Camera-type eye (tissue), 1 donor: ENCODE measurements around the gene PPA2. TPM values are rescaled to one million over a fixed set of nuclear protein-coding genes. Genes with fewer than 3 reads are reported as not detected.

Source experiments
- total RNA-seq: library from RNA; depleted of rRNA; stranded (reverse); fragments of >200 nt; gene quantifications from one replicate; pipeline ENCODE4 v1.2.3, GENCODE V29; 2014

The PPA2 gene
- 112 TPM for total RNA-seq

DNA sequence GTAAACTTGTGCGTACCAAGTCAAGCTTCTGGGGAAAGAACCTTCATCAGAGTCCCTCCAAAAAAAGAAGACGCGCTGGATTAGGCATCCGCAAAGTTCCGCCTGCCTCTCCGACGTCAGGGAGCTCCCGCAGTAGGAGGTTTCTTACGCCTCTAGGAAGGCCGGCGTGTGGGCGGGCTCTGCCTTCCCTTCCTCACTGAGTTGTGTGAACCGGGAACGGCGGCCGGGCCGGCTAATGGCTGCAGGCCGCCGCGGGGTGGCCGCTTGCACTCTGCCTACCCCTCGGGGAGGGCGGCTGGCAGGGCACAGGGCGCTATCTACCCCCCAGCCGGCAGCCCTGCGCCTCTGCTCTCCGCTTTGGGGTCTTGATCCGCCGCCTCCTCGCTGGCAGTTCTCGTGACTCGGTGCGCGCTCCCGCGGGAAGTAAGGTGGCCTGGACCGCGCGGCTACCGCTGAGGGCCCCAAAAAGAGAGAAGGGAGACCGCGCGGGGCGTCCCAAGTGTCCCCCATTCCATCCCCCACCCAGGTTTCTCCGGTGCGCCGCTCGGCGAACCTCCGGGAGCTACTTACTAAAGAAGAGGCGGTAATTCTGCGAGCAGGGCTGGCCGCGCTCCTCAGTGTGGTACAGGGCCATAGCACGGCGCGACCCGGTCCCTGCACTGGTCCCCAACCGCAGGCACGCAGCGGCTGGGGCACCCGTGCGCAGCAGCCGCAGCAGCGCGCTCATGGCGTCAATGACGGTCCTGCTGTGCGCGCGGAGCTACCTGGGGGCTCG, at the start of gene PPA2:
Gene PPA2 (minus strand): TSS at position 739 of the 775 bp plus-strand sequence. CDS start 12 bp downstream, at position 727.

Other genes starting within 250 kb of the PPA2 start
- gene ARHGEF38, start 78.6 kb upstream of the PPA2 start, total RNA-seq: 0.55 TPM
- gene INTS12, start 234.6 kb upstream of the PPA2 start, total RNA-seq: 27.9 TPM
- 38.1 TPM for gene GSTCD, start 234.7 kb upstream of the PPA2 start, total RNA-seq